Caco-2 (cell line): ENCODE measurements around the gene GPT2. TPM values are rescaled to one million over a fixed set of nuclear protein-coding genes. Genes with fewer than 3 reads are reported as not detected.

ENCODE experiments used
- BruUV-seq: library from RNA; stranded (reverse); fragments of 400-500 nt; replicated peaks from 2 replicates; lab custom pipeline; 2021; lab: Mats Ljungman, UMichigan
- CTCF ChIA-PET: fragments of 300-600 bp; sonication (Branson Sonifier 250); formaldehyde crosslinking; loops from one replicate; lab custom pipeline; 2022; ENCODE audit warnings: antibody characterized with exemption; lab: Charles Lee
- POLR2A ChIA-PET: fragments of 300-600 bp; sonication (Branson Sonifier 250); formaldehyde crosslinking; loops from one replicate; lab custom pipeline; 2022; ENCODE audit warnings: antibody characterized with exemption; lab: Charles Lee
- DNase-seq, 2 experiments: peaks; one replicate each; pipeline versions ENCODE4 v3.0.0 to v3.0.0-alpha.2; 2020 to 2022
- H3K27me3 ChIP-seq: replicated peaks from 2 replicates; pipeline ENCODE4 v1.6.0; 2011; ENCODE audit warnings: low read length; ENCODE audit not compliant: control insufficient read depth, insufficient read depth
- H3K36me3 ChIP-seq: 2 replicates; pipeline ENCODE4 v1.5.1; 2011; ENCODE audit warnings: low read length; ENCODE audit not compliant: control insufficient read depth, insufficient read depth
- H3K4me1 ChIP-seq: fragments of 250-450 bp; sonication (Bioruptor Pico); 2 replicates; pipeline ENCODE4 v1.5.1; 2020; ENCODE audit warnings: mild to moderate bottlenecking
- H3K4me3 ChIP-seq: 2 replicates; pipeline ENCODE4 v1.5.1; 2011; ENCODE audit warnings: low read depth, mild to moderate bottlenecking, control low read depth, low read length
- H3K9me3 ChIP-seq: fragments of 250-450 bp; sonication (Bioruptor Pico); 2 replicates; pipeline ENCODE4 v1.5.1; 2020; ENCODE audit warnings: mild to moderate bottlenecking, moderate library complexity
- H3K27ac Mint-ChIP-seq: one replicate; pipeline ENCODE4 v1.8.0; 2022; ENCODE audit warnings: mixed read lengths; ENCODE audit not compliant: unreplicated experiment
- H3K27me3 Mint-ChIP-seq: one replicate; pipeline ENCODE4 v1.8.0; 2022; ENCODE audit warnings: mixed read lengths; ENCODE audit not compliant: insufficient read depth, unreplicated experiment
- H3K36me3 Mint-ChIP-seq: one replicate; pipeline ENCODE4 v1.8.0; 2022; ENCODE audit warnings: mild to moderate bottlenecking, mixed read lengths; ENCODE audit not compliant: insufficient read depth, unreplicated experiment
- H3K4me1 Mint-ChIP-seq: one replicate; pipeline ENCODE4 v1.8.0; 2022; ENCODE audit warnings: low read depth, mixed read lengths; ENCODE audit not compliant: unreplicated experiment
- H3K4me3 Mint-ChIP-seq: one replicate; pipeline ENCODE4 v1.8.0; 2022; ENCODE audit warnings: mild to moderate bottlenecking, moderate library complexity, mixed read lengths; ENCODE audit not compliant: unreplicated experiment
- H3K9me3 Mint-ChIP-seq: one replicate; pipeline ENCODE4 v1.8.0; 2022; ENCODE audit warnings: mixed read lengths; ENCODE audit not compliant: unreplicated experiment
- CTCF ChIP-seq, 2 experiments: fragments of 200-600 bp in 1 of 2; IDR thresholded peaks; 1 replicate in 1 of 2; 2 replicates in 1 of 2; pipeline versions ENCODE4 v1.5.1 to v1.8.0; 2011 to 2022; ENCODE audit warnings: antibody characterized with exemption in 1 of 2, control low read depth in 1 of 2, inconsistent platforms in 1 of 2, low read depth in 1 of 2, low read length in 1 of 2, mild to moderate bottlenecking in 1 of 2, moderate library complexity in 1 of 2; ENCODE audit not compliant: insufficient read depth in 1 of 2, severe bottlenecking in 1 of 2, unreplicated experiment in 1 of 2
- intact Hi-C: fragments of 100-400 bp; cut with micrococcal nuclease; formaldehyde crosslinking; loops from one replicate; pipeline ENCODE4 v1.10.0; 2022; ENCODE audit not compliant: unreplicated experiment
- total RNA-seq: library from RNA; stranded (reverse); gene quantifications from 2 replicates; pipeline ENCODE4 v1.2.3, GENCODE V29; 2022

GPT2 gene
- total RNA-seq, 1 experiment from 2014 or later = 128 TPM

GRCh38 chr16:46885960-46886763 lies 2.0 kb downstream of the GPT2 start:
- CTCF ChIA-PET = interaction anchor here (0.7 to 3.1 kb wide), 7 partner anchors 10 to 60 kb away, joined by 3 to 22 read pairs (median 5); no protein-coding TSS in a partner anchor
- no peak for TF ChIP-seq CTCF (IDR thresholded peaks at IDR 0.05; ENCODE audit: insufficient read depth in 1 of 2, low read depth in 1 of 2, low read length in 1 of 2, severe bottlenecking in 1 of 2, unreplicated experiment in 1 of 2)
- Mint-ChIP-seq H3K4me3 (peak overlapping the region; percentile 94), H3K4me1 (peaks cover 26% of the 10 kb centered on the region), H3K27ac (peak overlapping the region; percentile 82), H3K27me3 (no peaks in the 10 kb centered on the region), H3K36me3 (peaks cover 43% of the 10 kb centered on the region), H3K9me3 (no peaks in the 10 kb centered on the region)
- intact Hi-C loops = loop anchor here (10.0 kb wide), 1 partner anchor 1499 kb away; the partner anchor contains the start of gene SIAH1
- Histone ChIP-seq H3K27me3 (no peaks in the 10 kb centered on the region), H3K9me3 (no peaks in the 10 kb centered on the region), H3K36me3 (0 out of 2 replicates have a peak, but pooled peaks cover 3% of the 10 kb centered on the region), H3K4me3 (peak overlapping the region; percentile 95), H3K4me1 (peaks cover 40% of the 10 kb centered on the region)
- BruUV-seq = no TSS peak
- POLR2A ChIA-PET = interaction anchor here (1.1 kb wide), 1 partner anchor 10 kb away, joined by 8 read pairs; no protein-coding TSS in a partner anchor
- peak; percentile 26 to 50 for DNase-seq

- Mint-ChIP-seq H3K27ac (peak overlapping the region; percentile 82), H3K27me3 (no peaks in the 10 kb centered on the region), H3K36me3 (peaks cover 51% of the 10 kb centered on the region), H3K4me3 (peak overlapping the region; percentile 94), H3K4me1 (peaks cover 30% of the 10 kb centered on the region), H3K9me3 (no peaks in the 10 kb centered on the region)
- POLR2A ChIA-PET = no interaction called here
- TF ChIP-seq CTCF (IDR thresholded peaks at IDR 0.05; ENCODE audit: insufficient read depth in 1 of 2, low read depth in 1 of 2, low read length in 1 of 2, severe bottlenecking in 1 of 2, unreplicated experiment in 1 of 2) = no peak
- no peak overlapping the region for H3K4me3 ChIP-seq
- H3K4me1 ChIP-seq = peaks cover 40% of the 10 kb centered on the region
- H3K9me3 ChIP-seq = no peaks in the 10 kb centered on the region
- no peaks in the 10 kb centered on the region for H3K27me3 ChIP-seq
- H3K36me3 ChIP-seq = 0 out of 2 replicates have a peak, but pooled peaks cover 3% of the 10 kb centered on the region
- CTCF ChIA-PET = interaction anchor here (0.6 to 3.1 kb wide), 3 partner anchors 10 to 33 kb away, joined by 3 to 22 read pairs (median 7); no protein-coding TSS in a partner anchor
- intact Hi-C loops = loop anchor here (10.0 kb wide), 1 partner anchor 1498 kb away; the partner anchor contains the start of gene SIAH1
- BruUV-seq = no TSS peak
- DNase-seq = no peak
Measured at GRCh38 chr16:46886764-46887523, 2.8 kb downstream of the GPT2 start.

- Mint-ChIP-seq H3K36me3 (peaks cover 56% of the 10 kb centered on the region), H3K27ac (no peak overlapping the region), H3K4me1 (peaks cover 29% of the 10 kb centered on the region), H3K27me3 (no peaks in the 10 kb centered on the region), H3K4me3 (no peak overlapping the region), H3K9me3 (no peaks in the 10 kb centered on the region)
- POLR2A ChIA-PET = no interaction called here
- no TSS peak for BruUV-seq
- Histone ChIP-seq H3K36me3 (0 out of 2 replicates have a peak, but pooled peaks cover 3% of the 10 kb centered on the region), H3K4me1 (peaks cover 36% of the 10 kb centered on the region), H3K9me3 (no peaks in the 10 kb centered on the region), H3K27me3 (no peaks in the 10 kb centered on the region), H3K4me3 (no peak overlapping the region)
- TF ChIP-seq CTCF (IDR thresholded peaks at IDR 0.05; ENCODE audit: insufficient read depth in 1 of 2, low read depth in 1 of 2, low read length in 1 of 2, severe bottlenecking in 1 of 2, unreplicated experiment in 1 of 2) = no peak
- intact Hi-C loops = loop anchor here (10.0 kb wide), 1 partner anchor 1497 kb away; the partner anchor contains the start of gene SIAH1
- CTCF ChIA-PET = interaction anchor here (0.6 to 3.1 kb wide), 2 partner anchors 14 to 33 kb away, joined by 3 to 22 read pairs; no protein-coding TSS in a partner anchor
- DNase-seq = no peak
Measured at GRCh38 chr16:46887524-46887854, 3.3 kb downstream of the GPT2 start.
